WTC11 (cell line): ENCODE data around the gene TMEM229B.
"Not testable (repeated sequence)": the region's sequence is repeated elsewhere in the genome, so short reads cannot be mapped to it uniquely, and the experiment has no call there.

ENCODE experiments used
- CREB1 ChIP-seq: sonication (generic); formaldehyde crosslinking; IDR thresholded peaks from 2 replicates; pipeline ENCODE4 v1.8.0; 2023; ENCODE audit warnings: mild to moderate bottlenecking, missing genetic modification reagents
- CTCF ChIP-seq: fragments of 200-600 bp; IDR thresholded peaks from 2 replicates; pipeline ENCODE4 v1.8.0; 2022; ENCODE audit warnings: antibody characterized with exemption
- ERG ChIP-seq: fragments of 250-450 bp; sonication (Bioruptor Pico); IDR thresholded peaks from 2 replicates; pipeline ENCODE4 v1.8.0; 2021; ENCODE audit warnings: mild to moderate bottlenecking
- GRHL2 ChIP-seq: fragments of 250-450 bp; sonication (Bioruptor Pico); IDR thresholded peaks from 2 replicates; pipeline ENCODE4 v1.8.0; 2022; ENCODE audit warnings: mild to moderate bottlenecking, moderate library complexity; ENCODE audit not compliant: insufficient replicate concordance, severe bottlenecking
- MAX ChIP-seq: sonication (generic); formaldehyde crosslinking; IDR thresholded peaks from 2 replicates; pipeline ENCODE4 v1.8.0; 2022; ENCODE audit warnings: mild to moderate bottlenecking, missing genetic modification reagents
- NR3C1 ChIP-seq: sonication (generic); formaldehyde crosslinking; conservative IDR thresholded peaks from 2 replicates; pipeline ENCODE4 v1.8.1; 2023; ENCODE audit warnings: low read depth, mild to moderate bottlenecking, missing genetic modification reagents
- TEAD1 ChIP-seq: sonication (generic); formaldehyde crosslinking; IDR thresholded peaks from 2 replicates; pipeline ENCODE4 v1.8.0; 2022; ENCODE audit warnings: mild to moderate bottlenecking, missing genetic modification reagents
- TEAD4 ChIP-seq: sonication (generic); formaldehyde crosslinking; IDR thresholded peaks from 2 replicates; pipeline ENCODE4 v1.8.0; 2022; ENCODE audit warnings: mild to moderate bottlenecking, missing genetic modification reagents
- USF1 ChIP-seq: sonication (generic); formaldehyde crosslinking; IDR thresholded peaks from 2 replicates; pipeline ENCODE4 v1.8.0; 2022; ENCODE audit warnings: mild to moderate bottlenecking, missing genetic modification reagents
- USF2 ChIP-seq: sonication (generic); formaldehyde crosslinking; IDR thresholded peaks from 2 replicates; pipeline ENCODE4 v1.8.1; 2023; ENCODE audit warnings: mild to moderate bottlenecking, missing genetic modification reagents, moderate library complexity
- ZBTB21 ChIP-seq: sonication (generic); formaldehyde crosslinking; IDR thresholded peaks from 2 replicates; pipeline ENCODE4 v1.8.1; 2023; ENCODE audit warnings: mild to moderate bottlenecking, missing genetic modification reagents, borderline replicate concordance
- ZNF232 ChIP-seq: sonication (generic); formaldehyde crosslinking; IDR thresholded peaks from 2 replicates; pipeline ENCODE4 v1.8.0; 2022; ENCODE audit warnings: mild to moderate bottlenecking, missing genetic modification reagents
- ZNF512 ChIP-seq: sonication (generic); formaldehyde crosslinking; IDR thresholded peaks from 2 replicates; pipeline ENCODE4 v1.8.1; 2022; ENCODE audit warnings: missing genetic modification reagents, borderline replicate concordance
- ZNF532 ChIP-seq: fragments of 250-450 bp; sonication (Bioruptor Pico); IDR thresholded peaks from 2 replicates; pipeline ENCODE4 v1.9.0; 2021; ENCODE audit warnings: mild to moderate bottlenecking, borderline replicate concordance

- TF ChIP-seq CREB1 (CRISPR knock-in tag); TEAD1 (CRISPR knock-in tag); USF1 (CRISPR knock-in tag); CTCF; ZNF532 (CRISPR knock-in tag); GRHL2 (CRISPR knock-in tag); ERG (CRISPR knock-in tag); ZNF512; MAX (CRISPR knock-in tag); NR3C1 (CRISPR knock-in tag); ZBTB21 (CRISPR knock-in tag); ZNF232 (CRISPR knock-in tag); TEAD4 (CRISPR knock-in tag); USF2 (CRISPR knock-in tag): not testable (repeated sequence)
These were observed 36.9 kb downstream of the TMEM229B start for GRCh38 chr14:67451667-67452066.
